ENCODE data around the gene ARF6. TPM values are rescaled to one million over a fixed set of nuclear protein-coding genes. Genes with fewer than 3 reads are reported as not detected.
"Not testable (repeated sequence)": the region's sequence is repeated elsewhere in the genome, so short reads cannot be mapped to it uniquely, and the experiment has no call there.

Gene ARF6
- total RNA-seq, 1 donor from 2014 or later: 31.5 TPM

DNA sequence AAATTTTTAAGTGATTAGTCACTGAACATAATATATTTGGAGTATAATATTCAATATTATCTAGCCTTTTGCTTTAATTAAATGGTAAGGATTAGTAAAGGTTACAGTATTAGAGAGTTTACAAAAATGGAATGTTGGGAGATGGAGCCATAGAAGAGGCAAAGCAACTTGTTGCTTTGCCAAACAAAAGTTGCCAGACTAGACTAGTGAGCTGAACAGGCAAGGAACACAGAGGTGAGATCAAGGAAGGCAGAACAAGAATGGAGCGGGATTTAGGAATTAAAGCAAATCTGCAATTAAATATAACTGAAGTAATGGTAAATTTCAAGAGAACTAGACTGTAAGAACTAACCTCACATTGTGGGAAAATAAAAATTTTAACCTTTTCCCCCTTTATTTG is 5.1 kb downstream of the ARF6 start:
- Histone ChIP-seq H3K4me3 (peak overlapping the region in 1 of 2 donors; percentile 13), H3K4me1 (peaks cover 0 to 33% of the 10 kb centered on the region in 2 donors)
- intact Hi-C loops (cut with DNase I): no loop called here

GRCh38 chr14:49898485-49898884 is 5.6 kb downstream of the ARF6 start:
- intact Hi-C loops (cut with DNase I): no loop called here
- peaks cover 0 to 33% of the 10 kb centered on the region in 2 donors for H3K4me1 ChIP-seq
- no peaks in the 10 kb centered on the region for H3K9me3 ChIP-seq
- no peak overlapping the region for H3K27ac ChIP-seq
- TF ChIP-seq CTCF (IDR thresholded peaks at IDR 0.05): no peak
- H3K4me3 ChIP-seq: peak overlapping the region in 1 of 2 donors; percentile 13
- no peak for DNase-seq (ENCODE audit: low spot score in 2 of 2)
- peaks cover 0 to 19% of the 10 kb centered on the region in 2 donors for H3K36me3 ChIP-seq
- no peaks in the 10 kb centered on the region for H3K27me3 ChIP-seq

More for the DNA sequence above, 5.1 kb downstream of the ARF6 start:
- Histone ChIP-seq H3K36me3 (peaks cover 0 to 19% of the 10 kb centered on the region in 2 donors), H3K9me3 (no peaks in the 10 kb centered on the region), H3K27me3 (no peaks in the 10 kb centered on the region), H3K27ac (no peak overlapping the region)
- TF ChIP-seq CTCF (IDR thresholded peaks at IDR 0.05): no peak
- no peak for DNase-seq (ENCODE audit: low spot score in 2 of 2)

DNA sequence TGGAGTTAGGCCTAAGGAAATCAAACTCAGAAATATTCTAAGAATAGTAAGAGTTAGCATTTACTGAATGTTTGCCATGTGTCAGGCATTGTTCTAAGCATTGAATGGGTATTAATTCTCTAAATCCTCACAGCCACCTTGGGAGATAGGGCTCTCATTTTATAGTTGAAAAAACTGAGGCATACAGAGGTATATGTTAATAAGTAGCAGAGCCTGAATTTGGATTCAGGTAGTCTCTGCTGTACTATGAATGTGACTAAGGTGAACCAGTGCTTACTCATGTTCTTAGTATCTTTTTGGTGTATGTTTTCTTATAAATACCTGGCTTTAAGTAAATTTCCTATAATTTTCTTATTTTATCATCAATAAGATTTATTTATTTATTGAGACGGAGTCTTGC is 8.1 kb downstream of the ARF6 start:
- no peaks in the 10 kb centered on the region for H3K36me3 ChIP-seq
- H3K27me3 ChIP-seq: no peaks in the 10 kb centered on the region
- H3K4me1 ChIP-seq: peaks cover 0 to 23% of the 10 kb centered on the region in 2 donors
- no peak overlapping the region for H3K4me3 ChIP-seq
- DNase-seq (ENCODE audit: low spot score in 2 of 2): no peak
- intact Hi-C loops (cut with DNase I): no loop called here
- no peaks in the 10 kb centered on the region for H3K9me3 ChIP-seq
- no peak overlapping the region for H3K27ac ChIP-seq
- no peak for TF ChIP-seq CTCF (IDR thresholded peaks at IDR 0.05)

- H3K27me3 ChIP-seq; intact Hi-C loops (cut with DNase I); H3K9me3 ChIP-seq; H3K36me3 ChIP-seq; DNase-seq (ENCODE audit: low spot score in 2 of 2); H3K27ac ChIP-seq; H3K4me1 ChIP-seq; H3K4me3 ChIP-seq: not testable (repeated sequence)
These were observed 9.9 kb downstream of the ARF6 start for GRCh38 chr14:49902679-49903246.

DNA sequence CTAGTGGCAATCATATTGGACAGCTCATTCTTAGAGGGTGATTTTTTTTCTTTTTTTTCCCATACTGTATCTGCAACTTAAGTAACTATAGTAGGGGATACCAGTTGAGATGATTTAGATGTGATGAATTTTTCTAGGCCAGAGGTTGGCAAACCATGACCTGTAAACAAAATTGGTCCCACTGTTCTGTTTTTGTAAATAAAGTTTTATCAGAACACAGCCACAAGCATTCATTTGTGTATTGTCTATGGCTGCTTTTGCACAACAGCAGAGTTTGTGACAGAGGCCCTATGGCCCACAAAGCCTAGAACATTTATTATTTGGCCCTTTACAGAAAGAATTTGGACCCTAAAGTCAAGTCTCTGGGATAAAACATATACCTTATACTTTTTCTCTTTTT is 11.4 kb downstream of the ARF6 start:
- intact Hi-C loops (cut with DNase I): no loop called here
- DNase-seq (ENCODE audit: low spot score in 2 of 2): no peak
- H3K9me3 ChIP-seq: no peaks in the 10 kb centered on the region
- no peak overlapping the region for H3K4me3 ChIP-seq
- H3K4me1 ChIP-seq: peaks cover 0 to 3% of the 10 kb centered on the region in 2 donors
- H3K36me3 ChIP-seq: no peaks in the 10 kb centered on the region
- H3K27me3 ChIP-seq: no peaks in the 10 kb centered on the region
- no peak overlapping the region for H3K27ac ChIP-seq
- no peak for TF ChIP-seq CTCF (IDR thresholded peaks at IDR 0.05)

DNA sequence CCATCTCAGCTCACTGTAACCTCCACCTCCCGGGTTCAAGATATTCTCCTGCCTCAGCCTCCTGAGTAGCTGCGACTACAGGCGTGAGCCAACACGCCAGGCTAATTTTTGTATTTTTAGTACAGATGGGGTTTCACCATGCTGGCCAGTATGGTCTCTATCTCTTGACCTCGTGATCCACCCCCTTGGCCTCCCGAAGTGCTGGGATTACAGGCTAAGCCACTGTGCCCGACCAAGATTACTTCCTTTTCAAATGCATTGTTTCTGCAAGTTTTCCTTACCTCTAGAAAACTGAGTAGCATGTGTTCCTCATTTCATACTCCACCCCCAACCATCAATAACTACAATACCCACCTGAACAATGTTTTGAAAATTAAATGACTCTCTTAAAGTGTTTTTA is 13.1 kb downstream of the ARF6 start:
- H3K27ac ChIP-seq: no peak overlapping the region
- TF ChIP-seq CTCF (IDR thresholded peaks at IDR 0.05): no peak
- H3K9me3 ChIP-seq: no peaks in the 10 kb centered on the region
- intact Hi-C loops (cut with DNase I): no loop called here
- no peaks in the 10 kb centered on the region for H3K36me3 ChIP-seq
- H3K4me1 ChIP-seq: peaks cover 0 to 5% of the 10 kb centered on the region in 2 donors
- no peak overlapping the region for H3K4me3 ChIP-seq
- DNase-seq (ENCODE audit: low spot score in 2 of 2): no peak
- H3K27me3 ChIP-seq: no peaks in the 10 kb centered on the region

Data from ascending aorta (tissue), 2 donors.